ENCODE measurements around the gene ZNFX1.

Gene ZNFX1

GRCh38 chr20:49282584-49283171 lies 4.8 kb upstream of the ZNFX1 start:
- TF ChIP-seq POLR2AphosphoS5 (IDR thresholded peaks at IDR 0.05; ENCODE audit: low read depth, low read length) = no peak
- no peak for TF ChIP-seq SIN3A (IDR thresholded peaks at IDR 0.05; ENCODE audit: borderline replicate concordance, insufficient read depth, low read length)
- TF ChIP-seq TAF1 (IDR thresholded peaks at IDR 0.05; ENCODE audit: borderline replicate concordance, insufficient read depth, low read length) = no peak

- TF ChIP-seq POLR2AphosphoS5 (IDR thresholded peaks at IDR 0.05; ENCODE audit: low read depth, low read length) = no peak; the same call in 1 of the 2 replicates
- no peak for TF ChIP-seq SIN3A (IDR thresholded peaks at IDR 0.05; ENCODE audit: borderline replicate concordance, insufficient read depth, low read length)
- no peak for TF ChIP-seq FOXP2 (optimal IDR thresholded peaks at IDR 0.05; ENCODE audit: borderline replicate concordance, extremely low read depth, extremely low read length, insufficient read depth)
- TF ChIP-seq REST (IDR thresholded peaks at IDR 0.05; ENCODE audit: insufficient read depth in 1 of 2, low read depth in 2 of 2, low read length in 2 of 2) = no peak
- TF ChIP-seq TAF1 (IDR thresholded peaks at IDR 0.05; ENCODE audit: borderline replicate concordance, insufficient read depth, low read length) = no peak
Observed at GRCh38 chr20:49281913-49282467, 4.1 kb upstream of the ZNFX1 start.

DNA sequence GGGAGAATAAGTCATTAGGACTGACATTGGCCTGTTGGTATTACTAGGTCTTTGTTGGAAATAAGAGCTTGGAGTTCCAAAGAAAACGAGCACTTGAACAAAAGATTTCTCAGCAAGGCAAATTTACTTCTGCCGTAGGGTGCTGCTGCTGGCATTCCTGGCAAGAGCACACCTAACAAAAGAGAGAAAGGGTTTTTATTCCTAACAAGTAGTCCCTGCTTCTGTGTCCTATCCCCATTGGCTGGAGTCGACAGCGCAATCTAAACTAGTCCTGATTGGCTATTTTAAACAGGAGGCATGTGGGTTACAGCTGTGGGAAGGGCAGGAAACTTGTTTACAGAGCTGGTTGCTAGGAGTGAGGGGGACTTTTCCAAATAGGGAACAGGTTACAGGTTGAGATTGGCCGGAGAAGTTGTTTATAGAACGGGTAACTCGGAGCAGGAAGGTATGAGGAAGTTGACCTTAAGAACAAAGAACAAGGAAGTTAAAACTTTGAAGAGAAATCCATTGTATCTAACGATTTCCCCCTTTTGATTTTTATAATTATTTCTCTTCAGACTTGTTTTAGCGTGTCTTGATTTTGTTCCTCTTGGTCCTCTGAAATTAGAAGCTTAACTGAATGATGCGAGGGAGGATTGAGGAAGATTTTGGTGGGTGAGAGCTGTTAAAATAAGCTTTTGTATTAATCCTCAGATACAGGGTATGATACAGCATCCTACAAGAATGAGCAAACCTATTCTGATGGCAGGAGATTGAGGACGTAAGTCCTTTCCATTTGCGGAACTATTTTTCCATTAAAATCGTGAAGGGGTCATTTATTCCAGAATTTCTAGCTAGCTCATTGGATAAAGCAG lies 3.4 kb upstream of the ZNFX1 start:
- TF ChIP-seq TAF1 (IDR thresholded peaks at IDR 0.05; ENCODE audit: borderline replicate concordance, insufficient read depth, low read length) = no peak
- no peak for TF ChIP-seq REST (IDR thresholded peaks at IDR 0.05; ENCODE audit: insufficient read depth in 1 of 2, low read depth in 2 of 2, low read length in 2 of 2)
- TF ChIP-seq SIN3A (IDR thresholded peaks at IDR 0.05; ENCODE audit: borderline replicate concordance, insufficient read depth, low read length) = no peak
- no peak for TF ChIP-seq FOXP2 (optimal IDR thresholded peaks at IDR 0.05; ENCODE audit: borderline replicate concordance, extremely low read depth, extremely low read length, insufficient read depth)
- no peak for TF ChIP-seq POLR2AphosphoS5 (IDR thresholded peaks at IDR 0.05; ENCODE audit: low read depth, low read length)

GRCh38 chr20:49280463-49281058 lies 2.7 kb upstream of the ZNFX1 start:
- TF ChIP-seq TAF1 (IDR thresholded peaks at IDR 0.05; ENCODE audit: borderline replicate concordance, insufficient read depth, low read length) (0 out of 2 replicates have a peak, but pooled peaks have one; percentile 3), FOXP2 (optimal IDR thresholded peaks at IDR 0.05; ENCODE audit: borderline replicate concordance, extremely low read depth, extremely low read length, insufficient read depth) (no peak), SIN3A (IDR thresholded peaks at IDR 0.05; ENCODE audit: borderline replicate concordance, insufficient read depth, low read length) (no peak), REST (IDR thresholded peaks at IDR 0.05; ENCODE audit: insufficient read depth in 1 of 2, low read depth in 2 of 2, low read length in 2 of 2) (no peak)

DNA sequence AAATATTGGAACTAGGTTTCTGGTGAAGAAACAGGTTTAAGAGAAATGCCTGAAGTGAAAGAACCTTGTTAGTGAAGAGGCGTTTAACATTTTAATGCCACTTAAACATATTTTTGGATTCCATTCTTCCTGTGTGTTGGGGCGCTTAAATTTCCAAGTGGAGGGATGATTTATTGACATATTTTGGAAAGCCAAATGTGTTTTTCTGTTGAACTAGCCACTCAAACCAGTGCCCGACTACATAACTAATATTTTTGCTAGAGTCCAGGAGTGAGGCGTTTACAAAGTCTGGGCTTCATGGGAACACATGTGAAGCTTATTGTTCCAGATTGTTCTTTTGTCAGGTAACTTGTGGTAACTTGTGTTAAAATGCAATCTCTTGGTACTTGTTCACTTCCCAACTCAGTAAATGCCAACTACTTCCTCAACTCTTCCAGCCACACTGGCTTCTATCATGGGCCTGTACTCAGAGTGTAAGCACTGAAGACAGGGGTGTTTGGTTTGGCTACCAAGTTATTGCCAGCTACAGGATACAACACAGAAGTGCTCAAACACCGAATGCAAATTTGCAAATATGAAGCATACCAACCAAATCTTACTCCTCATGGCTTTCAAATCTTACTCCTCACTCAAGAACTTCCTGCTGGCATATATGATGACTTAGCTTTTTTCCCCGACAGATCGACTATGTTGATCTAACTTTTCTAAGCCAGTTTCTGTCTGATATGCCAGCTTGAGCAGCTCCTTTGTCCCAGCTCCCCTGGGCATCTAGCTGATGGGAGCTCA lies 2.0 kb upstream of the ZNFX1 start:
- TF ChIP-seq SIN3A (IDR thresholded peaks at IDR 0.05; ENCODE audit: borderline replicate concordance, insufficient read depth, low read length) (0 out of 2 replicates have a peak, but pooled peaks have one; percentile 31), REST (IDR thresholded peaks at IDR 0.05; ENCODE audit: insufficient read depth in 1 of 2, low read depth in 2 of 2, low read length in 2 of 2) (no peak), FOXP2 (optimal IDR thresholded peaks at IDR 0.05; ENCODE audit: borderline replicate concordance, extremely low read depth, extremely low read length, insufficient read depth) (no peak), POLR2AphosphoS5 (IDR thresholded peaks at IDR 0.05; ENCODE audit: low read depth, low read length) (peak; percentile 80), TAF1 (IDR thresholded peaks at IDR 0.05; ENCODE audit: borderline replicate concordance, insufficient read depth, low read length) (peak; percentile 50; the same call in 1 of the 2 replicates)

All from PFSK-1 (cell line).